ENCODE results near the gene LRRC2.
A peak's percentile ranks its signal among the peaks of the same experiment; 100 is the strongest.

The LRRC2 gene

DNA sequence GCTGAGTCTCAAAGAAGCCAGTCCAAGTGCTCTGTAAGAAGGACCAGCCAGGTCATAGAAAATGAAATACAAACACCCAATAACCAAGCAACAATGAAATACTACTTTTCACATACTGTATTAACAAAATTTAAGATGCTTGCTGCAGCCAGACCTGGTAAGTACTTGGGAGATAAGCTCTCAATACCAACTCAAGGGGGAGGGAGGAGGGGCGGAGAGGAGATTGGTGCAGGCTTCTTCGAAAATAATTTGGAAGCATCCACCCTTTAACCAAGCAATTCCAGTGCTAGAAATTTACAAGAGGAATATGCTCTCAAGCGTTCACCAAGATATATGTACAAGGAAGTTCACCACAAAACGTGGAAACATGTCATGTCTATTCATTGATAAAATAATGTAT lies 7.6 kb upstream of the LRRC2 start:
- H3K27me3 ChIP-seq (ENCODE audit: insufficient read depth, low read length, poor library complexity): no peaks in the 10 kb centered on the region
- H3K36me3 ChIP-seq (ENCODE audit: insufficient read depth, low read length): no peaks in the 10 kb centered on the region
- H4K20me1 ChIP-seq (ENCODE audit: insufficient read depth, low read length): no peaks in the 10 kb centered on the region
- no peak overlapping the region for H3K9ac ChIP-seq (ENCODE audit: low read depth, low read length)
- TF ChIP-seq EZH2 (IDR thresholded peaks at IDR 0.05; ENCODE audit: borderline replicate concordance, low read depth, low read length, severe bottlenecking): no peak
- TF ChIP-seq, protein P1, sequence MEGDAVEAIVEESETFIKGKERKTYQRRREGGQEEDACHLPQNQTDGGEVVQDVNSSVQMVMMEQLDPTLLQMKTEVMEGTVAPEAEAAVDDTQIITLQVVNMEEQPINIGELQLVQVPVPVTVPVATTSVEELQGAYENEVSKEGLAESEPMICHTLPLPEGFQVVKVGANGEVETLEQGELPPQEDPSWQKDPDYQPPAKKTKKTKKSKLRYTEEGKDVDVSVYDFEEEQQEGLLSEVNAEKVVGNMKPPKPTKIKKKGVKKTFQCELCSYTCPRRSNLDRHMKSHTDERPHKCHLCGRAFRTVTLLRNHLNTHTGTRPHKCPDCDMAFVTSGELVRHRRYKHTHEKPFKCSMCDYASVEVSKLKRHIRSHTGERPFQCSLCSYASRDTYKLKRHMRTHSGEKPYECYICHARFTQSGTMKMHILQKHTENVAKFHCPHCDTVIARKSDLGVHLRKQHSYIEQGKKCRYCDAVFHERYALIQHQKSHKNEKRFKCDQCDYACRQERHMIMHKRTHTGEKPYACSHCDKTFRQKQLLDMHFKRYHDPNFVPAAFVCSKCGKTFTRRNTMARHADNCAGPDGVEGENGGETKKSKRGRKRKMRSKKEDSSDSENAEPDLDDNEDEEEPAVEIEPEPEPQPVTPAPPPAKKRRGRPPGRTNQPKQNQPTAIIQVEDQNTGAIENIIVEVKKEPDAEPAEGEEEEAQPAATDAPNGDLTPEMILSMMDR (IDR thresholded peaks at IDR 0.05; ENCODE audit: borderline replicate concordance, extremely low read depth, low read length, poor library complexity, severe bottlenecking): no peak
- no peak for ATAC-seq (ENCODE audit: insufficient read depth, low read depth)
- no peak overlapping the region for H3K4me2 ChIP-seq (ENCODE audit: insufficient read depth, low read length)
- no peaks in the 10 kb centered on the region for H3K79me2 ChIP-seq (ENCODE audit: insufficient read depth, low read length)
- peaks cover 7% of the 10 kb centered on the region for H3K4me1 ChIP-seq (ENCODE audit: insufficient read depth, low read length)
- DNase-seq: no peak
- H3K4me3 ChIP-seq (ENCODE audit: low read depth in 1 of 2, low read length in 2 of 2): no peak overlapping the region
- H3K9me3 ChIP-seq (ENCODE audit: insufficient read depth, low read length, severe bottlenecking): no peaks in the 10 kb centered on the region
- no peak overlapping the region for H3K27ac ChIP-seq (ENCODE audit: low read length)
- H2AFZ ChIP-seq (ENCODE audit: low read depth, low read length): no peak overlapping the region

GRCh38 chr3:46571684-46572083 lies 5.6 kb upstream of the LRRC2 start:
- Histone ChIP-seq H3K4me1 (ENCODE audit: insufficient read depth, low read length) (no peaks in the 10 kb centered on the region), H3K79me2 (ENCODE audit: insufficient read depth, low read length) (no peaks in the 10 kb centered on the region), H4K20me1 (ENCODE audit: insufficient read depth, low read length) (no peaks in the 10 kb centered on the region), H3K4me2 (ENCODE audit: insufficient read depth, low read length) (no peak overlapping the region), H3K27me3 (ENCODE audit: insufficient read depth, low read length, poor library complexity) (no peaks in the 10 kb centered on the region), H3K27ac (ENCODE audit: low read length) (no peak overlapping the region), H3K9ac (ENCODE audit: low read depth, low read length) (no peak overlapping the region), H3K4me3 (ENCODE audit: low read depth in 1 of 2, low read length in 2 of 2) (no peak overlapping the region), H2AFZ (ENCODE audit: low read depth, low read length) (no peak overlapping the region), H3K36me3 (ENCODE audit: insufficient read depth, low read length) (no peaks in the 10 kb centered on the region), H3K9me3 (ENCODE audit: insufficient read depth, low read length, severe bottlenecking) (no peaks in the 10 kb centered on the region)
- DNase-seq: no peak
- ATAC-seq (ENCODE audit: insufficient read depth, low read depth): no peak
- TF ChIP-seq EZH2 (IDR thresholded peaks at IDR 0.05; ENCODE audit: borderline replicate concordance, low read depth, low read length, severe bottlenecking): no peak

DNA sequence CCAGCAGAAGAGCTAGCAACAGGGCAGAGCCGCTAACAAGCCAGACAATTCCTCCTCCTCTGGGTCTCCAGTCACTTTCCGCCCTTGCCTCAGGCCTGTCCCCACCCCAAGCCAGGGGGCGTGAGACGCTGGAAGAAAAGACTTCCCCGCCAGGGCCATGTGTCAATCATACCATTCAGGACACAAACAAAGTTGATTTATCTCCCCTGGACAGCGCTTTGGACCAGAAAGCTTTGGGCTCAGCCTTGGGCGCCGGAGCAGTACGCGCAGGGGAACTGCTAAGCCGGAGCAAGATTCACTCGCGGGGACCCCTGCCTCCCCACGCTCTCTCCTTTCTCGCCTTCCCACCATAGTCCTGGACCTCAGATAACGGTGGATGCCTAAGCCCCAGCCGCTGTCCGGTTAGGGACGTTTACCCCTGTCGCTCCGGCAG lies 479 bp downstream of the LRRC2 start:
- TF ChIP-seq, protein P1 (IDR thresholded peaks at IDR 0.05; ENCODE audit: borderline replicate concordance, extremely low read depth, low read length, poor library complexity, severe bottlenecking): no peak
- TF ChIP-seq EZH2 (IDR thresholded peaks at IDR 0.05; ENCODE audit: borderline replicate concordance, low read depth, low read length, severe bottlenecking): no peak
- Histone ChIP-seq H3K4me1 (ENCODE audit: insufficient read depth, low read length) (no peaks in the 10 kb centered on the region), H3K36me3 (ENCODE audit: insufficient read depth, low read length) (no peaks in the 10 kb centered on the region), H3K9me3 (ENCODE audit: insufficient read depth, low read length, severe bottlenecking) (peaks cover 4% of the 10 kb centered on the region), H3K4me2 (ENCODE audit: insufficient read depth, low read length) (no peak overlapping the region), H3K9ac (ENCODE audit: low read depth, low read length) (no peak overlapping the region), H3K4me3 (ENCODE audit: low read depth in 1 of 2, low read length in 2 of 2) (no peak overlapping the region), H3K27me3 (ENCODE audit: insufficient read depth, low read length, poor library complexity) (no peaks in the 10 kb centered on the region), H3K27ac (ENCODE audit: low read length) (no peak overlapping the region), H4K20me1 (ENCODE audit: insufficient read depth, low read length) (no peaks in the 10 kb centered on the region), H2AFZ (ENCODE audit: low read depth, low read length) (no peak overlapping the region), H3K79me2 (ENCODE audit: insufficient read depth, low read length) (no peaks in the 10 kb centered on the region)
- DNase-seq (peak; percentile 4), ATAC-seq (ENCODE audit: insufficient read depth, low read depth) (no peak)

DNA sequence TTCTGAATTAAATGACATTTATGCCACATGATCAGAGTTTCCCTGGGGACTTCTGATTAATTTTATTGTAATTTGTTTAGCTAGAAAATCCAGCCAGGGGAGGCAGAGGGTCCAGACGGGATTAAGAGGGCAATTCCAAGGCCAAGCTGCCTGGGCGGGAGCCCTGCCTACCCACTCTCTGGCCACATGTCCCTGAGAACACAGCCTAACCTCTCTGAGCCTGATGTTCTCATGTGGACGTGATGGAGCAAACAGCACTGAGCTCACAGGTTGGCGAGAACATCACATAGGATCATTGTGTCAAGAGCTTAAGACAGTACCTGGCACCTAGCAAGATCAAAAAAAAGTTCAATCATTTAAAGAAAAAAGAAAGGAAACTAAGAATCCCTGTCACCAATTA lies 1.0 kb downstream of the LRRC2 start:
- ATAC-seq (ENCODE audit: insufficient read depth, low read depth) (no peak), DNase-seq (peak; percentile 2)
- no peaks in the 10 kb centered on the region for H4K20me1 ChIP-seq (ENCODE audit: insufficient read depth, low read length)
- no peak overlapping the region for H3K4me3 ChIP-seq (ENCODE audit: low read depth in 1 of 2, low read length in 2 of 2)
- H3K4me2 ChIP-seq (ENCODE audit: insufficient read depth, low read length): no peak overlapping the region
- H3K9me3 ChIP-seq (ENCODE audit: insufficient read depth, low read length, severe bottlenecking): peaks cover 4% of the 10 kb centered on the region
- no peaks in the 10 kb centered on the region for H3K27me3 ChIP-seq (ENCODE audit: insufficient read depth, low read length, poor library complexity)
- TF ChIP-seq EZH2 (IDR thresholded peaks at IDR 0.05; ENCODE audit: borderline replicate concordance, low read depth, low read length, severe bottlenecking): no peak
- TF ChIP-seq, protein P1 (IDR thresholded peaks at IDR 0.05; ENCODE audit: borderline replicate concordance, extremely low read depth, low read length, poor library complexity, severe bottlenecking): no peak
- H2AFZ ChIP-seq (ENCODE audit: low read depth, low read length): no peak overlapping the region
- no peak overlapping the region for H3K9ac ChIP-seq (ENCODE audit: low read depth, low read length)
- H3K36me3 ChIP-seq (ENCODE audit: insufficient read depth, low read length): no peaks in the 10 kb centered on the region
- no peaks in the 10 kb centered on the region for H3K4me1 ChIP-seq (ENCODE audit: insufficient read depth, low read length)
- H3K79me2 ChIP-seq (ENCODE audit: insufficient read depth, low read length): no peaks in the 10 kb centered on the region
- H3K27ac ChIP-seq (ENCODE audit: low read length): no peak overlapping the region

Data from DND-41 (cell line).